ENCODE data around the gene MLPH. TPM values are rescaled to one million over a fixed set of nuclear protein-coding genes. Genes with fewer than 3 reads are reported as not detected.

MLPH gene
- total and polyA plus RNA-seq, 2 of the 13 experiments (the other 11 are each of a cell fraction or from before 2014, with no cell fraction given): 0.12 TPM; not detected in 1

GRCh38 chr2:237581751-237582746 is 95.0 kb downstream of the MLPH start (continued):
- TF ChIP-seq ZNF737 (CRISPR knock-in tag; IDR thresholded peaks at IDR 0.05; ENCODE audit: borderline replicate concordance): no peak
- TF ChIP-seq SNAI1 (CRISPR knock-in tag; IDR thresholded peaks at IDR 0.05; ENCODE audit: borderline replicate concordance): no peak
- peak; percentile 16 for TF ChIP-seq ZNF781 (CRISPR knock-in tag; IDR thresholded peaks at IDR 0.05; ENCODE audit: borderline replicate concordance, not compliant biosample characterization)
- TF ChIP-seq, protein P1, sequence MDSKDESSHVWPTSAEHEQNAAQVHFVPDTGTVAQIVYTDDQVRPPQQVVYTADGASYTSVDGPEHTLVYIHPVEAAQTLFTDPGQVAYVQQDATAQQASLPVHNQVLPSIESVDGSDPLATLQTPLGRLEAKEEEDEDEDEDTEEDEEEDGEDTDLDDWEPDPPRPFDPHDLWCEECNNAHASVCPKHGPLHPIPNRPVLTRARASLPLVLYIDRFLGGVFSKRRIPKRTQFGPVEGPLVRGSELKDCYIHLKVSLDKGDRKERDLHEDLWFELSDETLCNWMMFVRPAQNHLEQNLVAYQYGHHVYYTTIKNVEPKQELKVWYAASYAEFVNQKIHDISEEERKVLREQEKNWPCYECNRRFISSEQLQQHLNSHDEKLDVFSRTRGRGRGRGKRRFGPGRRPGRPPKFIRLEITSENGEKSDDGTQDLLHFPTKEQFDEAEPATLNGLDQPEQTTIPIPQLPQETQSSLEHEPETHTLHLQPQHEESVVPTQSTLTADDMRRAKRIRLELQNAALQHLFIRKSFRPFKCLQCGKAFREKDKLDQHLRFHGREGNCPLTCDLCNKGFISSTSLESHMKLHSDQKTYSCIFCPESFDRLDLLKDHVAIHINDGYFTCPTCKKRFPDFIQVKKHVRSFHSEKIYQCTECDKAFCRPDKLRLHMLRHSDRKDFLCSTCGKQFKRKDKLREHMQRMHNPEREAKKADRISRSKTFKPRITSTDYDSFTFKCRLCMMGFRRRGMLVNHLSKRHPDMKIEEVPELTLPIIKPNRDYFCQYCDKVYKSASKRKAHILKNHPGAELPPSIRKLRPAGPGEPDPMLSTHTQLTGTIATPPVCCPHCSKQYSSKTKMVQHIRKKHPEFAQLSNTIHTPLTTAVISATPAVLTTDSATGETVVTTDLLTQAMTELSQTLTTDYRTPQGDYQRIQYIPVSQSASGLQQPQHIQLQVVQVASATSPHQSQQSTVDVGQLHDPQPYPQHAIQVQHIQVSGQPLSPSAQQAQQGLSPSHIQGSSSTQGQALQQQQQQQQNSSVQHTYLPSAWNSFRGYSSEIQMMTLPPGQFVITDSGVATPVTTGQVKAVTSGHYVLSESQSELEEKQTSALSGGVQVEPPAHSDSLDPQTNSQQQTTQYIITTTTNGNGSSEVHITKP (CRISPR knock-in tag; IDR thresholded peaks at IDR 0.05; ENCODE audit: low read depth): no peak
- TF ChIP-seq, protein P2, sequence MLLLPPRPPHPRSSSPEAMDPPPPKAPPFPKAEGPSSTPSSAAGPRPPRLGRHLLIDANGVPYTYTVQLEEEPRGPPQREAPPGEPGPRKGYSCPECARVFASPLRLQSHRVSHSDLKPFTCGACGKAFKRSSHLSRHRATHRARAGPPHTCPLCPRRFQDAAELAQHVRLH (CRISPR knock-in tag; IDR thresholded peaks at IDR 0.05; ENCODE audit: borderline replicate concordance, low read depth): no peak; the same call in 1 of the 2 replicates
- TF ChIP-seq ZSCAN9 (CRISPR knock-in tag; IDR thresholded peaks at IDR 0.05; ENCODE audit: borderline replicate concordance): no peak
- TF ChIP-seq ARHGAP35 (CRISPR knock-in tag; IDR thresholded peaks at IDR 0.05; ENCODE audit: borderline replicate concordance): no peak
- TF ChIP-seq ZNF879 (CRISPR knock-in tag; IDR thresholded peaks at IDR 0.05): no peak
- TF ChIP-seq ZNF350 (CRISPR knock-in tag; IDR thresholded peaks at IDR 0.05; ENCODE audit: borderline replicate concordance, low read depth): no peak; the same call in 1 of the 2 replicates
- TF ChIP-seq REXO4 (CRISPR knock-in tag; IDR thresholded peaks at IDR 0.05; ENCODE audit: borderline replicate concordance): no peak
- TF ChIP-seq RARG (CRISPR knock-in tag; IDR thresholded peaks at IDR 0.05; ENCODE audit: low read depth): no peak
- TF ChIP-seq, protein P3, sequence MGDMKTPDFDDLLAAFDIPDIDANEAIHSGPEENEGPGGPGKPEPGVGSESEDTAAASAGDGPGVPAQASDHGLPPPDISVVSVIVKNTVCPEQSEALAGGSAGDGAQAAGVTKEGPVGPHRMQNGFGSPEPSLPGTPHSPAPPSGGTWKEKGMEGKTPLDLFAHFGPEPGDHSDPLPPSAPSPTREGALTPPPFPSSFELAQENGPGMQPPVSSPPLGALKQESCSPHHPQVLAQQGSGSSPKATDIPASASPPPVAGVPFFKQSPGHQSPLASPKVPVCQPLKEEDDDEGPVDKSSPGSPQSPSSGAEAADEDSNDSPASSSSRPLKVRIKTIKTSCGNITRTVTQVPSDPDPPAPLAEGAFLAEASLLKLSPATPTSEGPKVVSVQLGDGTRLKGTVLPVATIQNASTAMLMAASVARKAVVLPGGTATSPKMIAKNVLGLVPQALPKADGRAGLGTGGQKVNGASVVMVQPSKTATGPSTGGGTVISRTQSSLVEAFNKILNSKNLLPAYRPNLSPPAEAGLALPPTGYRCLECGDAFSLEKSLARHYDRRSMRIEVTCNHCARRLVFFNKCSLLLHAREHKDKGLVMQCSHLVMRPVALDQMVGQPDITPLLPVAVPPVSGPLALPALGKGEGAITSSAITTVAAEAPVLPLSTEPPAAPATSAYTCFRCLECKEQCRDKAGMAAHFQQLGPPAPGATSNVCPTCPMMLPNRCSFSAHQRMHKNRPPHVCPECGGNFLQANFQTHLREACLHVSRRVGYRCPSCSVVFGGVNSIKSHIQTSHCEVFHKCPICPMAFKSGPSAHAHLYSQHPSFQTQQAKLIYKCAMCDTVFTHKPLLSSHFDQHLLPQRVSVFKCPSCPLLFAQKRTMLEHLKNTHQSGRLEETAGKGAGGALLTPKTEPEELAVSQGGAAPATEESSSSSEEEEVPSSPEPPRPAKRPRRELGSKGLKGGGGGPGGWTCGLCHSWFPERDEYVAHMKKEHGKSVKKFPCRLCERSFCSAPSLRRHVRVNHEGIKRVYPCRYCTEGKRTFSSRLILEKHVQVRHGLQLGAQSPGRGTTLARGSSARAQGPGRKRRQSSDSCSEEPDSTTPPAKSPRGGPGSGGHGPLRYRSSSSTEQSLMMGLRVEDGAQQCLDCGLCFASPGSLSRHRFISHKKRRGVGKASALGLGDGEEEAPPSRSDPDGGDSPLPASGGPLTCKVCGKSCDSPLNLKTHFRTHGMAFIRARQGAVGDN (CRISPR knock-in tag; IDR thresholded peaks at IDR 0.05): peak; percentile 92
- no peak for TF ChIP-seq ZNF256 (CRISPR knock-in tag; conservative IDR thresholded peaks at IDR 0.05)
- no peak for TF ChIP-seq ZBTB21 (CRISPR knock-in tag; IDR thresholded peaks at IDR 0.05)
- TF ChIP-seq CBX5 (CRISPR knock-in tag; IDR thresholded peaks at IDR 0.05; ENCODE audit: borderline replicate concordance): no peak
- peak; percentile 61 for TF ChIP-seq ZNF777 (CRISPR knock-in tag; IDR thresholded peaks at IDR 0.05)
- no peak for TF ChIP-seq FOXA1 (IDR thresholded peaks at IDR 0.05)
- TF ChIP-seq FOXA1 (CRISPR knock-in tag; IDR thresholded peaks at IDR 0.05): peak; percentile 77
- no peak for TF ChIP-seq POLR2AphosphoS5 (IDR thresholded peaks at IDR 0.05; ENCODE audit: low read depth, low read length)
